Lung (tissue), 12 donors: ENCODE results near the gene ZYG11A. TPM values are rescaled to one million over a fixed set of nuclear protein-coding genes. Genes with fewer than 3 reads are reported as not detected.

Experiments
- ATAC-seq: fragments of 200-7000 bp; cut with Tn5 transposase; one replicate; pipeline ENCODE4 v1.9.1; 2020; ENCODE audit warnings: moderate number of reproducible peaks; ENCODE audit not compliant: insufficient read depth, low FRiP score
- DNase-seq, 3 donors: peaks; one replicate each; pipeline ENCODE4 v3.0.0-alpha.2; 2013 to 2017
- H3K27ac ChIP-seq, 2 donors: one replicate each; pipeline ENCODE4 v1.5.1; 2013; ENCODE audit warnings: mild to moderate bottlenecking in 2 of 2, moderate library complexity in 2 of 2, control low read depth in 1 of 2, inconsistent platforms in 1 of 2, low read depth in 1 of 2, low read length in 1 of 2
- H3K27me3 ChIP-seq, 3 donors: one replicate each; pipeline ENCODE4 v1.5.1; 2013; ENCODE audit warnings: low read length in 2 of 3; ENCODE audit not compliant: control insufficient read depth in 3 of 3, insufficient read depth in 3 of 3
- H3K36me3 ChIP-seq, 4 donors: one replicate each; pipeline ENCODE4 v1.5.1; 2013; ENCODE audit warnings: low read length in 4 of 4, mild to moderate bottlenecking in 1 of 4, moderate library complexity in 1 of 4; ENCODE audit not compliant: control insufficient read depth in 4 of 4, insufficient read depth in 4 of 4
- H3K4me1 ChIP-seq, 5 donors: one replicate each; pipeline ENCODE4 v1.5.1; 2013; ENCODE audit warnings: low read length in 5 of 5, mild to moderate bottlenecking in 2 of 5, moderate library complexity in 1 of 5; ENCODE audit not compliant: control insufficient read depth in 5 of 5, insufficient read depth in 5 of 5
- H3K4me3 ChIP-seq: one replicate; pipeline ENCODE4 v1.5.1; 2013; ENCODE audit warnings: mild to moderate bottlenecking, control low read depth, moderate library complexity
- H3K9ac ChIP-seq, 2 donors: one replicate each; pipeline ENCODE4 v1.5.1; 2013; ENCODE audit warnings: low read length in 2 of 2, control low read depth in 1 of 2; ENCODE audit not compliant: insufficient read depth in 1 of 2
- H3K9me3 ChIP-seq, 4 donors: one replicate each; pipeline ENCODE4 v1.5.1; 2013; ENCODE audit warnings: low read length in 3 of 4, mild to moderate bottlenecking in 1 of 4, moderate library complexity in 1 of 4; ENCODE audit not compliant: control insufficient read depth in 4 of 4, insufficient read depth in 3 of 4
- CTCF ChIP-seq: IDR thresholded peaks from 2 replicates; pipeline ENCODE4 v1.5.1; 2012; ENCODE audit warnings: mild to moderate bottlenecking; ENCODE audit errors: control extremely low read depth, extremely low read depth
- WGBS, 2 donors: extraction: QIAGEN DNeasy Blood & Tissue Kit; methylation state at CpG; one replicate each; pipeline ENCODE4 v1.1.7; 2013; 5-methylcytosine and 5-hydroxymethylcytosine counted together
- polyA plus RNA-seq, 2 donors: library from polyadenylated mRNA; stranded (reverse); fragments of 200-250 nt; gene quantifications; one replicate each; pipeline ENCODE4 v1.2.1, GENCODE V29; 2013
- total RNA-seq, 2 donors: library from RNA; depleted of rRNA in 1 of 2; stranded (reverse); fragments of >200 nt in 1 of 2; gene quantifications; one replicate each; pipeline ENCODE4 v1.2.1, GENCODE V29; 2014 to 2021
- donor health status: control.
- donor health status: control.
- donor health status: Bipolar disorder and iron deficiency.
- donor health status: healthy.
- donor health status: DM: yes; HTN: yes; CAD: no.

ZYG11A gene
- total and polyA plus RNA-seq, 4 donors = 0.01 to 0.20 (median 0.15) TPM; not detected in 1

DNA sequence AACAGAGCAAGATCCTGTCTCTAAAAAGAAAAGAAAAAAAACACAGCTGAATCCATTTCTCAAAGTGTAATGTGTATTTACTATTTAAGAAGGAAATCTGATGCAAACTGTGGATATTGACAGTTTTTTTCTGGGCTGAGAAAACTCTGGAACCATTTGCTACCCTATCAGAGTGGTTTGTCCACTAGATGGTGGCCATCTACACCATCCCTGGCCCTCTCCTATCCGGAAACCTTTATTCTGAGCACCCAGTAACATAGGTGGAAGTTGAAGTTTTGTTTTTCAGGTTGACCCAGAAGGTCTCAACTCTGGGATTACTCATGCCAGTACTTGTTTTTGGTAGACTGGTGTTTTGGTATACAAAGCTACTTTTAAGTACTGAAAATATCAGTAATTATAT lies 58.8 kb downstream of the ZYG11A start:
- ATAC-seq = no peak
- H3K27ac ChIP-seq = no peak overlapping the region
- 81 to 89% methylated on average over 1 of the region's 1 CpG for WGBS, 2 donors
- TF ChIP-seq CTCF = no peak
- H3K9me3 ChIP-seq = no peaks in the 10 kb centered on the region
- no peaks in the 10 kb centered on the region for H3K27me3 ChIP-seq
- H3K4me3 ChIP-seq = no peak overlapping the region
- H3K9ac ChIP-seq = no peak overlapping the region
- DNase-seq = no peak
- H3K36me3 ChIP-seq = peaks cover 0 to 6% (median 2%) of the 10 kb centered on the region in 4 donors
- H3K4me1 ChIP-seq = no peaks in the 10 kb centered on the region

DNA sequence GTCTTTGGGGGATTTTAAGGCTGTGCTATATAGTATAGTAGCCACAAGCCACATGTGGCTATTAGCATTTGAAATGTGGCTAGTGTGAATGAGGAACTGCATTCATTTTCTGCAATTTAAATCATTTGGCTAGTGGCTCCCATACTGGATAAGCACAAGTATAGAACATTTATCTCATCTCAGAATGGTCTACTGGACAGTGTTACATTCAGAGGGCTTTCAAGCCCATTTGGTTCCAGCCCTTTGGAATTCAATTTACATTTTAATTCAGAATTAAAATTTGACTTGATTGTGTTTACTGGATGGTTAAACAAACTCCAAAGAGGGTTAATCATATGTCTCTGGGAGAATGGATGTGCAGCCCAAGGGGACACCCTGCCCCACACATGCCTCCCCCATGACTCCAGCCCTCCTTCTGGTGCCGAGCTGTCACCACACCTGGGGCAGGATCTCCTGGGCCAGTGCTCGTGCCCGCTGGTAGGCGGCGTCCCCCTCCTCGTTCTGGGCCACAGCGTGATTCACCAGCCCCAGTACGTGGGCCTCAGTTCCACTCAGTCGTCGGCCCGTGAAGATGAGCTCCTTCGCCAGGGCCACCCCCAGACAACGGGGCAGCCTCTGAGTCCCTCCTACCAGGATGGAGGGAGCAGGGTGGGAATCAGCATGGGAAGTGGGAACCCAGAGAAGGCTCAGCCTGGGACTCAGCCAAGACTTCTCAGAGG lies 61.8 kb downstream of the ZYG11A start:
- 93 to 96% methylated on average over 13 of the region's 13 CpGs for WGBS, 2 donors
- no peak overlapping the region for H3K4me3 ChIP-seq
- H3K27me3 ChIP-seq = no peaks in the 10 kb centered on the region
- no peaks in the 10 kb centered on the region for H3K9me3 ChIP-seq
- DNase-seq = no peak
- ATAC-seq = no peak
- no peaks in the 10 kb centered on the region for H3K4me1 ChIP-seq
- TF ChIP-seq CTCF = no peak
- no peak overlapping the region for H3K27ac ChIP-seq
- peaks cover 0 to 3% (median 0%) of the 10 kb centered on the region in 4 donors for H3K36me3 ChIP-seq
- H3K9ac ChIP-seq = no peak overlapping the region

- H3K27ac ChIP-seq = peak overlapping the region in 1 of 2 donors; percentile 79
- TF ChIP-seq CTCF = no peak
- no peak for ATAC-seq
- H3K4me1 ChIP-seq = no peaks in the 10 kb centered on the region
- no peaks in the 10 kb centered on the region for H3K27me3 ChIP-seq
- peak; percentile 24 to 40 (median 31) for DNase-seq
- H3K9ac ChIP-seq = no peak overlapping the region
- WGBS, 2 donors = 74 to 76% methylated on average over 20 of the region's 20 CpGs
- no peak overlapping the region for H3K4me3 ChIP-seq
- peaks cover 0 to 3% (median 0%) of the 10 kb centered on the region in 4 donors for H3K36me3 ChIP-seq
- H3K9me3 ChIP-seq = no peaks in the 10 kb centered on the region
These were observed 62.6 kb downstream of the ZYG11A start for GRCh38 chr1:52904927-52905698.
